Mesothelial cell of epicardium (in vitro differentiated cells): ENCODE data around the gene LORICRIN. TPM values are rescaled to one million over a fixed set of nuclear protein-coding genes. Genes with fewer than 3 reads are reported as not detected.

Source experiments
- DNase-seq, 2 experiments: peaks; one replicate each; pipeline ENCODE4 v3.0.0; 2021; ENCODE audit warnings: low spot score in 2 of 2; ENCODE audit not compliant: unreplicated experiment in 2 of 2
- H3K27ac Mint-ChIP-seq: 2 replicates; pipeline ENCODE4 v1.8.0; 2021; ENCODE audit warnings: mixed read lengths
- H3K27me3 Mint-ChIP-seq: 2 replicates; pipeline ENCODE4 v1.8.0; 2021; ENCODE audit warnings: low read depth, mixed read lengths
- H3K36me3 Mint-ChIP-seq: 2 replicates; pipeline ENCODE4 v1.8.0; 2021; ENCODE audit warnings: mixed read lengths
- H3K4me1 Mint-ChIP-seq: 2 replicates; pipeline ENCODE4 v1.8.0; 2021; ENCODE audit warnings: mixed read lengths
- H3K4me3 Mint-ChIP-seq: 2 replicates; pipeline ENCODE4 v1.8.0; 2021; ENCODE audit warnings: mild to moderate bottlenecking, moderate library complexity, mixed read lengths
- H3K9me3 Mint-ChIP-seq: 2 replicates; pipeline ENCODE4 v1.8.0; 2021; ENCODE audit warnings: mixed read lengths
- total RNA-seq: library from RNA; stranded (reverse); gene quantifications from 3 replicates; pipeline ENCODE4 v1.2.1, GENCODE V29; 2021
- TF ChIP-seq, protein P1 (sequence below): fragments of 200-600 bp; sonication (generic); IDR thresholded peaks from one replicate; pipeline ENCODE4 v1.5.0; 2021; ENCODE audit warnings: antibody characterized with exemption; ENCODE audit not compliant: unreplicated experiment

Gene LORICRIN
- total RNA-seq, 1 donor from 2014 or later, result not detected

GRCh38 chr1:153238527-153238926, 21.0 kb upstream of the LORICRIN start:
- peaks cover 33% of the 10 kb centered on the region for H3K27me3 Mint-ChIP-seq
- no peak overlapping the region for H3K4me3 Mint-ChIP-seq
- TF ChIP-seq, protein P1, sequence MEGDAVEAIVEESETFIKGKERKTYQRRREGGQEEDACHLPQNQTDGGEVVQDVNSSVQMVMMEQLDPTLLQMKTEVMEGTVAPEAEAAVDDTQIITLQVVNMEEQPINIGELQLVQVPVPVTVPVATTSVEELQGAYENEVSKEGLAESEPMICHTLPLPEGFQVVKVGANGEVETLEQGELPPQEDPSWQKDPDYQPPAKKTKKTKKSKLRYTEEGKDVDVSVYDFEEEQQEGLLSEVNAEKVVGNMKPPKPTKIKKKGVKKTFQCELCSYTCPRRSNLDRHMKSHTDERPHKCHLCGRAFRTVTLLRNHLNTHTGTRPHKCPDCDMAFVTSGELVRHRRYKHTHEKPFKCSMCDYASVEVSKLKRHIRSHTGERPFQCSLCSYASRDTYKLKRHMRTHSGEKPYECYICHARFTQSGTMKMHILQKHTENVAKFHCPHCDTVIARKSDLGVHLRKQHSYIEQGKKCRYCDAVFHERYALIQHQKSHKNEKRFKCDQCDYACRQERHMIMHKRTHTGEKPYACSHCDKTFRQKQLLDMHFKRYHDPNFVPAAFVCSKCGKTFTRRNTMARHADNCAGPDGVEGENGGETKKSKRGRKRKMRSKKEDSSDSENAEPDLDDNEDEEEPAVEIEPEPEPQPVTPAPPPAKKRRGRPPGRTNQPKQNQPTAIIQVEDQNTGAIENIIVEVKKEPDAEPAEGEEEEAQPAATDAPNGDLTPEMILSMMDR, result peak; percentile 11
- H3K36me3 Mint-ChIP-seq, result no peaks in the 10 kb centered on the region
- H3K27ac Mint-ChIP-seq, result no peak overlapping the region
- no peaks in the 10 kb centered on the region for H3K9me3 Mint-ChIP-seq
- peak in 1 of 2 experiments; percentile 10 for DNase-seq
- H3K4me1 Mint-ChIP-seq, result no peaks in the 10 kb centered on the region

DNA sequence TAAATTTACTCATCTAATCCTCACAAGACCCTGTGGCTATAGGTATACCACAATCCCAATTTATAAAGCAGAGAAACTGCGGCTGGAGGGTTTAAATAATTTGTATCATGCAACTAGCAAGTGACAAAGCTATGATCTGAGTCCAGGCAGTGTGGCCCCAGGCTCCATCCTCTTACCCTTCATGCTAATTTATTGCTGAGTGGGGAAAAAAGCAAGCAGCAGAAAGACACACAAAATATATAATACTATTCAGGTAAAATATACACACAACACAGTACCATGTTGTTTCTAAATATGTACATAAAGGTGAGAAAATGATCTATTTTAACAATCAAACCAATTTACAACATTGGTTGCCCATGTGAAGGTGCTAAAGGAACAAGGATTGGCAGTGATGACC, 17.3 kb upstream of the LORICRIN start:
- TF ChIP-seq, protein P1, result no peak
- no peak overlapping the region for H3K4me3 Mint-ChIP-seq
- no peak overlapping the region for H3K27ac Mint-ChIP-seq
- peak in 1 of 2 experiments; percentile 1 for DNase-seq
- no peaks in the 10 kb centered on the region for H3K36me3 Mint-ChIP-seq
- H3K27me3 Mint-ChIP-seq, result peaks cover 35% of the 10 kb centered on the region
- H3K4me1 Mint-ChIP-seq, result no peaks in the 10 kb centered on the region
- H3K9me3 Mint-ChIP-seq, result peaks cover 6% of the 10 kb centered on the region

- DNase-seq, result no peak
- H3K4me1 Mint-ChIP-seq, result no peaks in the 10 kb centered on the region
- H3K27ac Mint-ChIP-seq, result no peak overlapping the region
- peaks cover 6% of the 10 kb centered on the region for H3K9me3 Mint-ChIP-seq
- H3K27me3 Mint-ChIP-seq, result peaks cover 43% of the 10 kb centered on the region
- H3K4me3 Mint-ChIP-seq, result no peak overlapping the region
- no peaks in the 10 kb centered on the region for H3K36me3 Mint-ChIP-seq
- TF ChIP-seq, protein P1, result no peak
Observed at GRCh38 chr1:153245466-153245865, 14.0 kb upstream of the LORICRIN start.

DNA sequence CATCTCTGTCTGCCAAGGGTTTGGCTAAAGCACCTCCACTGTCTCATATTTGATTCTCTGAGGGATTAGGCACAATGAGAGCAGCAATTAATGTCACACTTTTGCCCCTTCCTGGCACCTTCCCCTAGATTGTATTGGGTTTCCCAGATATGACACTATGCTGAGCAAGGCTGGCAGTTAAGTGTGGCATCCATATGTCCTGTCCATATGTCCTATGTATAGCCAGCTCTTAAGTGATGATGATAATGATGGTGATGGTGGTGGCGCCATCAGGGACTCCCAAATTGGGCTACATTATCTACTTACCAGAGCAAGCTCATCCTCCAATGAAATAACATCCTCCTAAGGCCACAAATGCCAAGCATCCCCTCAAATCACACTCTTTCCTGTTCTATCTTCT, 13.5 kb upstream of the LORICRIN start:
- TF ChIP-seq, protein P1, result no peak
- Mint-ChIP-seq H3K4me3 (no peak overlapping the region), H3K4me1 (no peaks in the 10 kb centered on the region), H3K27me3 (peaks cover 44% of the 10 kb centered on the region), H3K9me3 (peaks cover 6% of the 10 kb centered on the region), H3K27ac (no peak overlapping the region), H3K36me3 (no peaks in the 10 kb centered on the region)
- DNase-seq, result no peak

DNA sequence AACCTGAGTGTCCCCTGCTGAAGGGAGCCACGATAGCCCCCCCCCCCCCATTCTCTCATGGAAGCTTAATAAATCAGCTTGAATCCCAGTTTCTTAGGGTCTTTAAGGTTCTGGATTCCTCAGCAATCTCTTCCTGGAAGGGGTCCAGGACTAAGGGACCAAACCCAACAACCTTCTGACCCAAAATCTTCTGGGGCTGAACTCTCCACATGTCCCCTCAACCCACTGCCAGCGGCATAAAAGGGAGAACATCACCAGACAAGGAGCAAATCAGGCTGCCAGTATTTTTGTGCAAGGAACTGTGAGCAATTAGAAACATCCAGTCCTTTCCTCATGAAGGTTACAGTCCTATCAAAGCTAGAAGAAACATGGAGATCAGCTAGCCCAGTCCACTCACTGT, 12.7 kb upstream of the LORICRIN start:
- TF ChIP-seq, protein P1, result no peak
- peaks cover 50% of the 10 kb centered on the region for H3K27me3 Mint-ChIP-seq
- H3K27ac Mint-ChIP-seq, result no peak overlapping the region
- H3K4me3 Mint-ChIP-seq, result no peak overlapping the region
- no peaks in the 10 kb centered on the region for H3K4me1 Mint-ChIP-seq
- no peaks in the 10 kb centered on the region for H3K36me3 Mint-ChIP-seq
- DNase-seq, result no peak
- H3K9me3 Mint-ChIP-seq, result peaks cover 6% of the 10 kb centered on the region
